SK-N-SH (cell line): Measurements from ENCODE around the gene XRCC6. TPM values are rescaled to one million over a fixed set of nuclear protein-coding genes. Genes with fewer than 3 reads are reported as not detected.

ENCODE experiments used
- CTCF ChIA-PET: fragments of 300-600, 350-600 bp; formaldehyde crosslinking; extraction: SDS; loops from one replicate; lab custom pipeline; 2021; lab: Yijun Ruan, JAX
- POLR2A ChIA-PET: fragments of 350-600 bp; sonication (Branson Sonifier 250); formaldehyde crosslinking; extraction: SDS; loops from one replicate; lab custom pipeline; 2020; ENCODE audit warnings: antibody characterized with exemption, inconsistent platforms; lab: Yijun Ruan, JAX
- DNase-seq: peaks from one replicate; pipeline ENCODE4 v3.0.0; 2012
- H2AFZ ChIP-seq: fragments of 200-600 bp; sonication (generic); 2 replicates; pipeline ENCODE4 v1.8.1; 2016; ENCODE audit warnings: antibody characterized with exemption, mild to moderate bottlenecking, low read depth
- H3F3A ChIP-seq: fragments of 200-600 bp; sonication (generic); replicated peaks from 2 replicates; pipeline ENCODE3; 2016; ENCODE audit warnings: antibody characterized with exemption, mild to moderate bottlenecking; ENCODE audit not compliant: insufficient read depth
- H3K27ac ChIP-seq, 2 experiments: fragments of 200-500 bp in 1 of 2; fragments of 200-600 bp in 1 of 2; sonication (Bioruptor generic) in 1 of 2; sonication (generic), shearing (Covaris generic) in 1 of 2; 2 replicates each; pipeline versions ENCODE4 v1.5.1 to v1.6.1; 2014 to 2016; ENCODE audit warnings: low read depth in 2 of 2, inconsistent platforms in 1 of 2, low read length in 1 of 2, mild to moderate bottlenecking in 1 of 2, mixed read lengths in 1 of 2
- H3K27me3 ChIP-seq: fragments of 200-600 bp; sonication (generic), shearing (Covaris generic); 2 replicates; pipeline ENCODE4 v1.6.1; 2016; ENCODE audit warnings: mixed run types; ENCODE audit not compliant: insufficient read depth
- H3K36me3 ChIP-seq, 2 experiments: fragments of 200-500 bp in 1 of 2; fragments of 200-600 bp in 1 of 2; sonication (Bioruptor generic) in 1 of 2; sonication (generic) in 1 of 2; replicated peaks in 1 of 2; 2 replicates each; pipeline versions ENCODE3 to v1.5.1; 2014 to 2016; ENCODE audit warnings: low read length in 1 of 2, mild to moderate bottlenecking in 1 of 2; ENCODE audit not compliant: insufficient read depth in 2 of 2, control insufficient read depth in 1 of 2
- H3K4me1 ChIP-seq, 2 experiments: fragments of 200-500 bp in 1 of 2; fragments of 200-600 bp in 1 of 2; sonication (Bioruptor generic) in 1 of 2; sonication (generic), shearing (Covaris generic) in 1 of 2; 2 replicates each; pipeline versions ENCODE4 v1.5.1 to v1.6.1; 2014 to 2016; ENCODE audit warnings: low read depth in 1 of 2, low read length in 1 of 2, mixed run types in 1 of 2; ENCODE audit not compliant: insufficient read depth in 2 of 2, control insufficient read depth in 1 of 2
- H3K4me2 ChIP-seq: fragments of 200-600 bp; sonication (generic), shearing (Covaris generic); 2 replicates; pipeline ENCODE4 v1.6.1; 2017; ENCODE audit warnings: mixed run types
- H3K4me3 ChIP-seq, 2 experiments: fragments of 200-500 bp in 1 of 2; fragments of 200-600 bp in 1 of 2; sonication (Bioruptor generic) in 1 of 2; sonication (generic), shearing (Covaris generic) in 1 of 2; 2 replicates each; pipeline versions ENCODE4 v1.5.1 to v1.8.1; 2014 to 2016; ENCODE audit warnings: low read depth in 2 of 2, inconsistent platforms in 1 of 2, low read length in 1 of 2, mild to moderate bottlenecking in 1 of 2, mixed read lengths in 1 of 2, moderate library complexity in 1 of 2
- H3K79me2 ChIP-seq: fragments of 200-600 bp; sonication (generic); 2 replicates; pipeline ENCODE4 v1.8.1; 2017; ENCODE audit warnings: mild to moderate bottlenecking; ENCODE audit not compliant: insufficient read depth
- H3K9ac ChIP-seq: fragments of 200-600 bp; sonication (generic); 2 replicates; pipeline ENCODE4 v1.6.1; 2017; ENCODE audit warnings: mixed run types
- H3K9me2 ChIP-seq: fragments of 200-600 bp; sonication (generic); 2 replicates; pipeline ENCODE4 v1.6.1; 2017; ENCODE audit warnings: mixed run types
- H3K9me3 ChIP-seq: fragments of 200-600 bp; sonication (generic); 2 replicates; pipeline ENCODE4 v1.6.1; 2017; ENCODE audit warnings: mixed run types, mild to moderate bottlenecking, moderate library complexity
- H4K20me1 ChIP-seq: fragments of 200-600 bp; sonication (generic); 2 replicates; pipeline ENCODE4 v1.6.1; 2017; ENCODE audit warnings: mild to moderate bottlenecking, mixed run types; ENCODE audit not compliant: insufficient read depth
- CHD2 ChIP-seq: fragments of 150-350 bp; IDR thresholded peaks from 2 replicates; pipeline ENCODE4 v1.6.1; 2018; ENCODE audit warnings: low read length; ENCODE audit not compliant: partially characterized antibody
- ELF1 ChIP-seq: IDR thresholded peaks from 2 replicates; pipeline ENCODE4 v1.4.0; 2012
- FOXJ3 ChIP-seq: sonication (generic); formaldehyde crosslinking; IDR thresholded peaks from 2 replicates; pipeline ENCODE4 v1.5.1; 2020; ENCODE audit warnings: mild to moderate bottlenecking, missing genetic modification reagents
- FOXM1 ChIP-seq: IDR thresholded peaks from 2 replicates; pipeline ENCODE4 v1.4.0; 2012; ENCODE audit warnings: low read depth, mild to moderate bottlenecking
- GABPA ChIP-seq: IDR thresholded peaks from 2 replicates; pipeline ENCODE4 v1.4.0; 2012; ENCODE audit warnings: low read depth, mild to moderate bottlenecking
- GATA2 ChIP-seq: sonication (generic); formaldehyde crosslinking; IDR thresholded peaks from 2 replicates; pipeline ENCODE4 v1.5.0; 2020; ENCODE audit warnings: mild to moderate bottlenecking, missing genetic modification reagents
- JUND ChIP-seq: IDR thresholded peaks from 2 replicates; pipeline ENCODE4 v1.4.0; 2012
- MEF2A ChIP-seq: IDR thresholded peaks from 2 replicates; pipeline ENCODE4 v1.4.0; 2012; ENCODE audit warnings: low read depth, borderline replicate concordance
- MXI1 ChIP-seq: IDR thresholded peaks from 2 replicates; pipeline ENCODE4 v1.6.1; 2012; ENCODE audit warnings: mild to moderate bottlenecking, low read depth, low read length, improper control_type of control experiment
- NRF1 ChIP-seq: IDR thresholded peaks from 2 replicates; pipeline ENCODE4 v1.6.1; 2012; ENCODE audit warnings: low read depth, mild to moderate bottlenecking, low read length
- RAD21 ChIP-seq: IDR thresholded peaks from 2 replicates; pipeline ENCODE4 v1.6.1; 2012; ENCODE audit warnings: mild to moderate bottlenecking, low read length
- RCOR1 ChIP-seq: fragments of 150-350 bp; IDR thresholded peaks from 2 replicates; pipeline ENCODE4 v1.6.1; 2017; ENCODE audit warnings: antibody characterized with exemption, low read length
- RFX5 ChIP-seq: IDR thresholded peaks from 2 replicates; pipeline ENCODE4 v1.6.1; 2012; ENCODE audit warnings: mild to moderate bottlenecking, improper control_type of control experiment, low read length
- RXRA ChIP-seq: IDR thresholded peaks from 2 replicates; pipeline ENCODE4 v1.4.0; 2012; ENCODE audit warnings: low read depth, mild to moderate bottlenecking, borderline replicate concordance
- SIN3A ChIP-seq: IDR thresholded peaks from 2 replicates; pipeline ENCODE4 v1.6.1; 2012; ENCODE audit warnings: low read depth, mild to moderate bottlenecking, low read length, moderate library complexity, borderline replicate concordance
- SMC3 ChIP-seq: IDR thresholded peaks from 2 replicates; pipeline ENCODE4 v1.6.1; 2012; ENCODE audit warnings: low read depth, low read length, improper control_type of control experiment
- TCF12 ChIP-seq: IDR thresholded peaks from 2 replicates; pipeline ENCODE4 v1.4.0; 2012
- TEAD4 ChIP-seq: IDR thresholded peaks from 2 replicates; pipeline ENCODE4 v1.4.0; 2012; ENCODE audit warnings: mild to moderate bottlenecking, borderline replicate concordance; ENCODE audit not compliant: insufficient read depth
- WGBS: methylation state at CpG from one replicate; pipeline ENCODE4 v1.1.6; 2017; ENCODE audit warnings: low lambda C conversion rate; 5-methylcytosine and 5-hydroxymethylcytosine counted together
- polyA plus RNA-seq, 3 experiments: library from polyadenylated mRNA; depleted of rRNA; stranded (reverse); fragments of >200 nt; gene quantifications; 2 replicates each; pipeline ENCODE4 v1.2.3, GENCODE V29; 2012
- TF ChIP-seq, protein P1 (sequence below): IDR thresholded peaks from 2 replicates; pipeline ENCODE4; 2012
- TF ChIP-seq, protein P2 (sequence below): IDR thresholded peaks from 2 replicates; pipeline ENCODE4 v1.6.1; 2012; ENCODE audit warnings: mild to moderate bottlenecking, low read depth, low read length, moderate library complexity
- TF ChIP-seq, protein P3 (sequence below): fragments of 150-350 bp; IDR thresholded peaks from 2 replicates; pipeline ENCODE4 v1.6.1; 2016; ENCODE audit warnings: mild to moderate bottlenecking, low read depth, low read length
- TF ChIP-seq, protein P4 (sequence below): fragments of 150-350 bp; IDR thresholded peaks from 2 replicates; pipeline ENCODE4 v1.6.1; 2017; ENCODE audit warnings: antibody characterized with exemption, low read length, low read depth, borderline replicate concordance

Gene XRCC6
- polyA plus RNA-seq, 1 of the 3 experiments (the other 2 are of a cell fraction), result 78.1 TPM

DNA sequence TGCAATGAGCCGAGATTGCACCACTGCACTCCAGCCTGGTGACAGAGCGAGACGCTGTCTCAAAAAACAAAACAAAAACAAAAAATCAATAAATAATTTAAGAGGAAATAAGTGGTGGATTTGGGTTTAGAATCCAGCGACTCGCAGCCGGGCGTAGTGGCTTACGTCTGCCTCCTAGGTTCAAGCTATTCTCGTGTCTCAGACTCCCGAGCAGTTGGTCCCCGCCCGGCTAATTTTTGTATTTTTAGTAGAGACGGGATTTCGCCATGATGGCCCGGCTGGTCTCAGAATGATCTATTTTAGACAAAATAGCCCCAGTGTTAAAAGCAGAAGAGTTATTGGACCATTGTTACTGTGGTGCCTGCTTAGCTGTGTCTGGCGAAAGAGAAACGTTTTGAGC lies 37.8 kb downstream of the XRCC6 start:
- Histone ChIP-seq H3K79me2 (no peaks in the 10 kb centered on the region), H3K4me1 (no peaks in the 10 kb centered on the region), H3K4me2 (no peak overlapping the region), H3K27me3 (no peaks in the 10 kb centered on the region), H2AFZ (no peak overlapping the region), H3K27ac (no peak overlapping the region), H3K9me3 (no peaks in the 10 kb centered on the region), H3F3A (no peaks in the 10 kb centered on the region), H3K36me3 (peaks cover 18 to 44% of the 10 kb centered on the region in 2 experiments), H3K9me2 (no peaks in the 10 kb centered on the region), H3K9ac (no peak overlapping the region), H3K4me3 (no peak overlapping the region), H4K20me1 (no peaks in the 10 kb centered on the region)
- ChIA-PET CTCF (no interaction called here), POLR2A (no interaction called here)
- DNase-seq, result no peak
- TF ChIP-seq RXRA (no peak), MEF2A (no peak), RAD21 (no peak), FOXM1 (no peak), FOXJ3 (no peak), GABPA (no peak), ELF1 (no peak), CHD2 (no peak), RFX5 (no peak), GATA2 (CRISPR knock-in tag) (no peak)
- TF ChIP-seq, protein P1, sequence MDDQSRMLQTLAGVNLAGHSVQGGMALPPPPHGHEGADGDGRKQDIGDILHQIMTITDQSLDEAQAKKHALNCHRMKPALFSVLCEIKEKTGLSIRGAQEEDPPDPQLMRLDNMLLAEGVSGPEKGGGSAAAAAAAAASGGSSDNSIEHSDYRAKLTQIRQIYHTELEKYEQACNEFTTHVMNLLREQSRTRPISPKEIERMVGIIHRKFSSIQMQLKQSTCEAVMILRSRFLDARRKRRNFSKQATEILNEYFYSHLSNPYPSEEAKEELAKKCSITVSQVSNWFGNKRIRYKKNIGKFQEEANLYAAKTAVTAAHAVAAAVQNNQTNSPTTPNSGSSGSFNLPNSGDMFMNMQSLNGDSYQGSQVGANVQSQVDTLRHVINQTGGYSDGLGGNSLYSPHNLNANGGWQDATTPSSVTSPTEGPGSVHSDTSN, result no peak
- TF ChIP-seq, protein P2, sequence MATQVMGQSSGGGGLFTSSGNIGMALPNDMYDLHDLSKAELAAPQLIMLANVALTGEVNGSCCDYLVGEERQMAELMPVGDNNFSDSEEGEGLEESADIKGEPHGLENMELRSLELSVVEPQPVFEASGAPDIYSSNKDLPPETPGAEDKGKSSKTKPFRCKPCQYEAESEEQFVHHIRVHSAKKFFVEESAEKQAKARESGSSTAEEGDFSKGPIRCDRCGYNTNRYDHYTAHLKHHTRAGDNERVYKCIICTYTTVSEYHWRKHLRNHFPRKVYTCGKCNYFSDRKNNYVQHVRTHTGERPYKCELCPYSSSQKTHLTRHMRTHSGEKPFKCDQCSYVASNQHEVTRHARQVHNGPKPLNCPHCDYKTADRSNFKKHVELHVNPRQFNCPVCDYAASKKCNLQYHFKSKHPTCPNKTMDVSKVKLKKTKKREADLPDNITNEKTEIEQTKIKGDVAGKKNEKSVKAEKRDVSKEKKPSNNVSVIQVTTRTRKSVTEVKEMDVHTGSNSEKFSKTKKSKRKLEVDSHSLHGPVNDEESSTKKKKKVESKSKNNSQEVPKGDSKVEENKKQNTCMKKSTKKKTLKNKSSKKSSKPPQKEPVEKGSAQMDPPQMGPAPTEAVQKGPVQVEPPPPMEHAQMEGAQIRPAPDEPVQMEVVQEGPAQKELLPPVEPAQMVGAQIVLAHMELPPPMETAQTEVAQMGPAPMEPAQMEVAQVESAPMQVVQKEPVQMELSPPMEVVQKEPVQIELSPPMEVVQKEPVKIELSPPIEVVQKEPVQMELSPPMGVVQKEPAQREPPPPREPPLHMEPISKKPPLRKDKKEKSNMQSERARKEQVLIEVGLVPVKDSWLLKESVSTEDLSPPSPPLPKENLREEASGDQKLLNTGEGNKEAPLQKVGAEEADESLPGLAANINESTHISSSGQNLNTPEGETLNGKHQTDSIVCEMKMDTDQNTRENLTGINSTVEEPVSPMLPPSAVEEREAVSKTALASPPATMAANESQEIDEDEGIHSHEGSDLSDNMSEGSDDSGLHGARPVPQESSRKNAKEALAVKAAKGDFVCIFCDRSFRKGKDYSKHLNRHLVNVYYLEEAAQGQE, result no peak
- over 99% methylated on average over 16 of the region's 17 CpGs for WGBS

DNA sequence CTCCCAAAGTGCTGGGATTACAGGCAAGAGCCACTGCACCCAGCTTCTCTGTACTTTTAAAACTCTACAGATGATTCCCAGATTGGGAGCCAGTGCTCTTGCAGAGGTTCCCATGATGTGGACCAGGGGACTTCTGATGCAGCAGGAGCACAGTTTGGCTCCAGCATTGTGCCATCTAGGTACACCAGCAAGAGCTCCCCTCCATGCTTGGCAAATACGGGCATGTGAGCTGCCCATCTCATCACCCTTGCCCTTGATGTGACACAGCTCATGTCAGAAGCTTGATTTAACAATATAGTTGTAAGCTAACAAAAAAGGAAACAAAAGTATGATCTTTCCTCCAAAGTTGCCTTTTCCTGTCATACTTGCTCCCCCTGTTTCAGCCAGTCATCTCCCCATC lies 38.8 kb downstream of the XRCC6 start:
- Histone ChIP-seq H3K4me3 (no peak overlapping the region), H3K9ac (no peak overlapping the region), H3K4me2 (no peak overlapping the region), H3K36me3 (peaks cover 16 to 35% of the 10 kb centered on the region in 2 experiments), H3F3A (no peaks in the 10 kb centered on the region), H3K4me1 (no peaks in the 10 kb centered on the region), H2AFZ (no peak overlapping the region), H3K27ac (no peak overlapping the region), H3K9me3 (no peaks in the 10 kb centered on the region), H3K9me2 (no peaks in the 10 kb centered on the region), H3K79me2 (no peaks in the 10 kb centered on the region), H4K20me1 (no peaks in the 10 kb centered on the region), H3K27me3 (no peaks in the 10 kb centered on the region)
- 80% methylated on average over 1 of the region's 1 CpG for WGBS
- CTCF ChIA-PET, result no interaction called here
- no peak for DNase-seq
- POLR2A ChIA-PET, result no interaction called here
- TF ChIP-seq SIN3A (no peak), FOXM1 (no peak), JUND (no peak), TEAD4 (no peak), NRF1 (no peak), MEF2A (no peak), RXRA (no peak), MXI1 (no peak), RCOR1 (no peak), FOXJ3 (no peak), CHD2 (no peak), TCF12 (no peak), SMC3 (no peak)
- TF ChIP-seq, protein P3, sequence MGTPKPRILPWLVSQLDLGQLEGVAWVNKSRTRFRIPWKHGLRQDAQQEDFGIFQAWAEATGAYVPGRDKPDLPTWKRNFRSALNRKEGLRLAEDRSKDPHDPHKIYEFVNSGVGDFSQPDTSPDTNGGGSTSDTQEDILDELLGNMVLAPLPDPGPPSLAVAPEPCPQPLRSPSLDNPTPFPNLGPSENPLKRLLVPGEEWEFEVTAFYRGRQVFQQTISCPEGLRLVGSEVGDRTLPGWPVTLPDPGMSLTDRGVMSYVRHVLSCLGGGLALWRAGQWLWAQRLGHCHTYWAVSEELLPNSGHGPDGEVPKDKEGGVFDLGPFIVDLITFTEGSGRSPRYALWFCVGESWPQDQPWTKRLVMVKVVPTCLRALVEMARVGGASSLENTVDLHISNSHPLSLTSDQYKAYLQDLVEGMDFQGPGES, result no peak
- TF ChIP-seq, protein P1, result no peak
- TF ChIP-seq, protein P4, sequence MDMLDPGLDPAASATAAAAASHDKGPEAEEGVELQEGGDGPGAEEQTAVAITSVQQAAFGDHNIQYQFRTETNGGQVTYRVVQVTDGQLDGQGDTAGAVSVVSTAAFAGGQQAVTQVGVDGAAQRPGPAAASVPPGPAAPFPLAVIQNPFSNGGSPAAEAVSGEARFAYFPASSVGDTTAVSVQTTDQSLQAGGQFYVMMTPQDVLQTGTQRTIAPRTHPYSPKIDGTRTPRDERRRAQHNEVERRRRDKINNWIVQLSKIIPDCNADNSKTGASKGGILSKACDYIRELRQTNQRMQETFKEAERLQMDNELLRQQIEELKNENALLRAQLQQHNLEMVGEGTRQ, result no peak
